ENCODE results near the gene SMYD2.
A peak's percentile ranks its signal among the peaks of the same experiment; 100 is the strongest.
"Not testable (repeated sequence)": the region's sequence is repeated elsewhere in the genome, so short reads cannot be mapped to it uniquely, and the experiment has no call there.

Gene SMYD2

GRCh38 chr1:214271995-214272731, 8.8 kb upstream of the SMYD2 start:
- no peak for DNase-seq

- no peak for DNase-seq
Observed at GRCh38 chr1:214272964-214273533, 7.9 kb upstream of the SMYD2 start.

GRCh38 chr1:214275700-214276099, 5.3 kb upstream of the SMYD2 start:
- not testable (repeated sequence) for DNase-seq

- no peak for DNase-seq
Observed at GRCh38 chr1:214276786-214277185, 4.2 kb upstream of the SMYD2 start.

- DNase-seq: no peak
Observed at GRCh38 chr1:214277704-214278635, 3.0 kb upstream of the SMYD2 start.

GRCh38 chr1:214280386-214281020, 456 bp upstream of the SMYD2 start:
- peak; percentile 45 for DNase-seq

GRCh38 chr1:214281720-214282629, 1.0 kb downstream of the SMYD2 start:
- peak; percentile 68 for DNase-seq

- DNase-seq: no peak
Observed at GRCh38 chr1:214282630-214283242, 1.8 kb downstream of the SMYD2 start.

- DNase-seq: no peak
Observed at GRCh38 chr1:214285610-214286440, 4.9 kb downstream of the SMYD2 start.

- DNase-seq: no peak
Observed at GRCh38 chr1:214287884-214288283, 6.9 kb downstream of the SMYD2 start.

- DNase-seq: no peak
Observed at GRCh38 chr1:214289574-214290272, 8.8 kb downstream of the SMYD2 start.

GRCh38 chr1:214290424-214291037, 9.6 kb downstream of the SMYD2 start:
- no peak for DNase-seq

- no peak for DNase-seq
Observed at GRCh38 chr1:214292322-214292721, 11.4 kb downstream of the SMYD2 start.

GRCh38 chr1:214295934-214296333, 15.0 kb downstream of the SMYD2 start:
- DNase-seq: no peak

GRCh38 chr1:214296860-214297745, 16.1 kb downstream of the SMYD2 start:
- no peak for DNase-seq

GRCh38 chr1:214300149-214300780, 19.3 kb downstream of the SMYD2 start:
- DNase-seq: no peak

- no peak for DNase-seq
Observed at GRCh38 chr1:214301526-214301925, 20.6 kb downstream of the SMYD2 start.

Data from RPMI8226 (cell line).